Activated CD8-positive, alpha-beta memory T cell treated with anti-CD3 and anti-CD28 coated beads, Interleukin-2, amount 50 U/mL, for 24 hours (primary cell): Measurements from ENCODE around the gene ADAMTS14.
"Not testable (repeated sequence)": the region's sequence is repeated elsewhere in the genome, so short reads cannot be mapped to it uniquely, and the experiment has no call there.

Experiments
- DNase-seq: peaks from one replicate; pipeline ENCODE4 v3.0.0-alpha.2; 2020; ENCODE audit errors: extremely low read depth

The ADAMTS14 gene, protein sequence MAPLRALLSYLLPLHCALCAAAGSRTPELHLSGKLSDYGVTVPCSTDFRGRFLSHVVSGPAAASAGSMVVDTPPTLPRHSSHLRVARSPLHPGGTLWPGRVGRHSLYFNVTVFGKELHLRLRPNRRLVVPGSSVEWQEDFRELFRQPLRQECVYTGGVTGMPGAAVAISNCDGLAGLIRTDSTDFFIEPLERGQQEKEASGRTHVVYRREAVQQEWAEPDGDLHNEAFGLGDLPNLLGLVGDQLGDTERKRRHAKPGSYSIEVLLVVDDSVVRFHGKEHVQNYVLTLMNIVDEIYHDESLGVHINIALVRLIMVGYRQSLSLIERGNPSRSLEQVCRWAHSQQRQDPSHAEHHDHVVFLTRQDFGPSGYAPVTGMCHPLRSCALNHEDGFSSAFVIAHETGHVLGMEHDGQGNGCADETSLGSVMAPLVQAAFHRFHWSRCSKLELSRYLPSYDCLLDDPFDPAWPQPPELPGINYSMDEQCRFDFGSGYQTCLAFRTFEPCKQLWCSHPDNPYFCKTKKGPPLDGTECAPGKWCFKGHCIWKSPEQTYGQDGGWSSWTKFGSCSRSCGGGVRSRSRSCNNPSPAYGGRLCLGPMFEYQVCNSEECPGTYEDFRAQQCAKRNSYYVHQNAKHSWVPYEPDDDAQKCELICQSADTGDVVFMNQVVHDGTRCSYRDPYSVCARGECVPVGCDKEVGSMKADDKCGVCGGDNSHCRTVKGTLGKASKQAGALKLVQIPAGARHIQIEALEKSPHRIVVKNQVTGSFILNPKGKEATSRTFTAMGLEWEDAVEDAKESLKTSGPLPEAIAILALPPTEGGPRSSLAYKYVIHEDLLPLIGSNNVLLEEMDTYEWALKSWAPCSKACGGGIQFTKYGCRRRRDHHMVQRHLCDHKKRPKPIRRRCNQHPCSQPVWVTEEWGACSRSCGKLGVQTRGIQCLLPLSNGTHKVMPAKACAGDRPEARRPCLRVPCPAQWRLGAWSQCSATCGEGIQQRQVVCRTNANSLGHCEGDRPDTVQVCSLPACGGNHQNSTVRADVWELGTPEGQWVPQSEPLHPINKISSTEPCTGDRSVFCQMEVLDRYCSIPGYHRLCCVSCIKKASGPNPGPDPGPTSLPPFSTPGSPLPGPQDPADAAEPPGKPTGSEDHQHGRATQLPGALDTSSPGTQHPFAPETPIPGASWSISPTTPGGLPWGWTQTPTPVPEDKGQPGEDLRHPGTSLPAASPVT

DNA sequence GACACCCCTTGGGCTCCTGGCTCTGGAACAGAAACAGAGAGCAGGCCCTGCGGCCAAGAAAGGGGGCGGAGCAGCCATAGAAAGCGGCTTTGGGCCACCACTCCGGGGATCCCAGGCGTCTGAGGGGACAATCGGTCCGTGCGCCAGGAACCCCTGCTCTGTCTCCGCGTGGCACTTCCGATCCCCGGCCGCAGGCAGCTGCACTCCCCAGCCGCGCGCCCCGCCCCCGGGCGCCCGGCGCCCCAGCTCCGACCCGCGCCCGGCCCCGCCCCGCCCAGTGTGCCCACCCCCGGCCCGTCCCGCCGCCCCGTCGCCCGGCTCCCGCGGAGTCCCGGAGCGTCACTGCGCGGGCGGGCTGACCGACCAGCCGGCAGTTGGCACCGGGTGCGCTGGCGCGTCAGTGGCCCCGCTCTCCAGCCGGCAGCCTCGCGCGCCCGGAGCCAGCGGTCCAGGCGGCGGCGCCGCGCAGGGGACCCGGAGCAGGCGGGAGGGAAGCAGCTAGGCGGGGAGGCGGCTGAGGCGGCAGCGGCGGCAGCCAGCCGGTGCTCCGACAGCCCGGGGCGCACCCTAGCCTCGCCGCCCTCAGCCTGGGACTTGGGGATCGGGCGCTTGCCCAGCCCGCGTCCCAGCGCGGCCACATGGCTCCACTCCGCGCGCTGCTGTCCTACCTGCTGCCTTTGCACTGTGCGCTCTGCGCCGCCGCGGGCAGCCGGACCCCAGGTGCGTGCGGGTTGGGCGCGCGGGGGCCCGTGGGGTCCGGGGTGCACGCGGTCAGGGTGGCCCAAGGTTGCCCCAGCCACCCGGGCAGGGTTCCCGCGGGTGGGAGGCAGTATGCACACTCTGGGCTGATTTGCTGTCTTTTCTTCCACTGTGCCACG is at the start of gene ADAMTS14:
Gene ADAMTS14, plus strand, starts transcription at position 342 of the 878 bp plus-strand sequence. Its CDS starts 297 bp downstream, at position 639.
- no peak for DNase-seq

GRCh38 chr10:70622541-70622940 is 49.8 kb upstream of the ADAMTS14 start:
- no peak for DNase-seq

- no peak for DNase-seq
Observed at GRCh38 chr10:70622981-70623844, 49.1 kb upstream of the ADAMTS14 start.

DNA sequence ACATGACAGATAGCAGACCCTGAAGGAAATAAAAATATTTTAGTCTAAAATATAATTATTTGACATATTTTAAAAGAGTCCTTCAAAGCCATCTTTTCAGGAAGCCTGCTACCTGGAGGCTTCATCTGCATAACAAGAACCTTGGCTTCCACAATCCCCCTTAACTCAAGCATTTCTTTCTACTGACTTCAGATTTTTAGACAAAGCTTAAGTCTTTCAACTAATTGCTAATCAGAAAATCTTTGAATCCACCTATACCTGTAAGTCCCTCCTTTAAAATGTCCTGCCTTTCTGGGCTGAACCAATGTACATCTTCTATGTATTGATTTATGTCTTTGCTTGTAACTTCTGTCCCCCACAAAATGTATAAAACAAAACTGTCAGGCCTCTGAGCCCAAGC is 46.2 kb upstream of the ADAMTS14 start:
- DNase-seq = no peak

DNA sequence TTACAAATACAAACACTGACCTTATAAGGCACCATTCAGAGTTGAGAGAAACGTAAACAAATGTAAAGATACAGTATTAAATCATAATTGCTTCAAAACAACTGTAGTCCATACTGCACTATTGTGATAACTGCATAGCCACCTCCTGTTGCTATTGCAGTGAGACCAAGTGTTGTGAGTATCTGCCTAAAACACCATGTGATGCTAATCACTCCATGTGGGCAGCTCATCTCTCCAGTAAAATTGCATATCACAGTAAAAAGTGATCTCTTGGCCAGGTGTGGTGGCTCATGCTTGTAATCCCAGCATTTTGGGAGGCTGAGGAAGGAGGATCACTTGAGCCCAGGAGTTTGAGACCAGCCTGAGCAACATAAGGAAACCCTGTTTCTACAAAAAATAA is 43.0 kb upstream of the ADAMTS14 start:
- DNase-seq = no peak

GRCh38 chr10:70631735-70632134 is 40.6 kb upstream of the ADAMTS14 start:
- DNase-seq = not testable (repeated sequence)

GRCh38 chr10:70634011-70634410 is 38.3 kb upstream of the ADAMTS14 start:
- no peak for DNase-seq

GRCh38 chr10:70634515-70634914 is 37.8 kb upstream of the ADAMTS14 start:
- not testable (repeated sequence) for DNase-seq

DNA sequence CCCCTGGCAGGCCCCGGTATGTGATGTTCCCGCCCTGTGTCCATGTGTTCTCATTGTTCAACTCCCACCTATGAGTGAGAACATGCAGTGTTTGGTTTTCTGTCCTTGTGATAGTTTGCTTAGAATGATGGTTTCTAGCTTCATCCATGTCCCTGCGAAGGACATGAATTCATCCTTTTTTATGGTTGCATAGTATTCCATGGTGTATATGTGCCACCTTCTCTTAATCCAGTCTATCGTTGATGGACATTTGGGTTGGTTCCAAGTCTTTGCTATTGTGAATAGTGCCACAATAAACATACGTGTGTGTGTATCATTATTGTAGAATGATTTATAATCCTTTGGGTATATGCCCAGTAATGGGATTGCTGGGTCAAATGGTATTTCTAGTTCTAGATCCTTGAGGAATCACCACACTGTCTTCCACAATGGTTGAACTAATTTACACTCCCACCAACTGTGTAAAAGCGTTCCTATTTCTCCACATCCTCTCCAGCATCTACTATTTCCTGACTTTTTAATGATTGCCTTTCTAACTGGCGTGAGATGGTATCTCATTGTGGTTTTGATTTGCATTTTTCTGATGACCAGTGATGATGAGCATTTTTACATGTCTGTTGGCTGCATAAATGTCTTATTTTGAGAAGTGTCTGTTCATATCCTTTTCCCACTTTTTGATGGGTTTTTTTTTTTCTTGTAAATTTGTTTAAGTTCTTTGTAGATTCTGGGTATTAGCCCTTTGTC is 32.5 kb upstream of the ADAMTS14 start:
- DNase-seq = not testable (repeated sequence)

GRCh38 chr10:70643272-70643671 is 29.0 kb upstream of the ADAMTS14 start:
- not testable (repeated sequence) for DNase-seq

DNA sequence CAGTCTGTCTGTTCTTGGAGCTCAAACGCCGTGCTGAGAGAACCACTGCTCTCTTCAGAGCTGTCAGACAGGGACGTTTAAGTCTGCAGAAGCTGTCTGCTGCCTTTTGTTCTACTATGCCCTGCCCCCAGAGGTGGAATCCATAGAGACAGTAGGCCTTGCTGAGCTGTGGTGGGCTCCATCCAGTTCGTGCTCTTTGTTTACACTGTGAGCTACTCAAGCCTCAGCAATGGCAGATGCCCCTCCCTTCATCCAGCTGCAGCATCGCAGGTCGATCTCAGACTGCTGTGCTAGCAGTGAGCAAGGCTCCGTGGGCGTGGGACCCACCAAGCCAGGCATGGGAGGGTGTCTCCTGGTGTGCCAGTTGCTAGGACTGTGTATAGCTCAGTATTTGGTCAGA is 27.3 kb upstream of the ADAMTS14 start:
- DNase-seq = not testable (repeated sequence)

- DNase-seq = no peak
Observed at GRCh38 chr10:70647086-70647485, 25.2 kb upstream of the ADAMTS14 start.

GRCh38 chr10:70648427-70648826 is 23.9 kb upstream of the ADAMTS14 start:
- no peak for DNase-seq

GRCh38 chr10:70649526-70649925 is 22.8 kb upstream of the ADAMTS14 start:
- DNase-seq = no peak

- DNase-seq = no peak
Observed at GRCh38 chr10:70650104-70650503, 22.2 kb upstream of the ADAMTS14 start.

DNA sequence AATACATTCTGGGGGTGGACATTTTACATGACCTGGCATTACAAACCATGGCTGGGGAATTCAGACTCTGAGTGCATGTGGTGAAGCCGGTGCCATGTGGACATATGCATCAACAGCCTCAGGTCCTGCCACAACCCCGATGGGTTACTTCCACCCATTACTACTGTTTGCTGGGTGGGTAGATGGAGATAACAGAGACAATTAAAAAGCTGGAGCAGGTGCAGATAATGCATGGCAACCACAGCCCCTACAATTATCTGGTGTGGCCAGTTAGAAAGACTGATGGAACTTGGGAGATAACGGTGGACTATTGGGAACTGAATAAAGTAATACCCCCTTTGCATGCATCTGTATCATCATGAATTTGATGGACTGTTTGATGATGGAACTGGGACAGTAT is 21.6 kb upstream of the ADAMTS14 start:
- no peak for DNase-seq

DNA sequence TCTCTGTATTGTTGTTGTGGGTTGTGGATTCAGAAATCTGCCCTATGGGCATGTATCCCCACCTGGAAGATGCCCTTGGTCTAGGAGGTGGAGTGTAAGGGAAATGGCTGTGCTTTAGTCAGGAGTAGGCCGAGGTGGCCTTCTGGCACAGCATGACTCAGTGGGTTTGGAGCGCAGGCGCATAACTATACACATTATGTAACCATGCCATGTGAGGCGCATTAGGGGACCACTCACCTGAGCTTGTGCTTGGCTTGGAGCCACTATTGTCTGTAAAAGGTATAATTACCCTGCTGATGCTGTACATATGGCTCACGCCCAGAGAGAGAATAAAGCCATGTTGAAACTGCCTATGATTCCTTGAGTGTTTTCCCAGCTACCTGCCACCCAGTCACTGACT is 20.6 kb upstream of the ADAMTS14 start:
- DNase-seq = no peak

GRCh38 chr10:70652761-70653657 is 19.3 kb upstream of the ADAMTS14 start:
- DNase-seq = no peak
